Lower leg skin (tissue), 4 donors: Measurements from ENCODE around the gene CYYR1. TPM values are rescaled to one million over a fixed set of nuclear protein-coding genes. Genes with fewer than 3 reads are reported as not detected.

ENCODE experiments used
- DNase-seq, 2 donors: peaks; one replicate each; pipeline ENCODE4 v3.0.0-alpha.2; 2019; ENCODE audit warnings: low spot score in 2 of 2
- H3K4me3 ChIP-seq: fragments of 200-600 bp; sonication (generic); 2 replicates; pipeline ENCODE4 v1.5.1; 2017; ENCODE audit warnings: mild to moderate bottlenecking, low read depth; ENCODE audit not compliant: poor library complexity, severe bottlenecking
- POLR2A ChIP-seq, 2 donors: fragments of 450-650 bp; IDR thresholded peaks; one replicate each; pipeline ENCODE4 v1.6.1; 2016 to 2017; ENCODE audit warnings: antibody characterized with exemption in 2 of 2, mild to moderate bottlenecking in 1 of 2, moderate library complexity in 1 of 2
- WGBS, 2 donors: methylation state at CpG; one replicate each; pipeline ENCODE4 v1.1.5; 2018; 5-methylcytosine and 5-hydroxymethylcytosine counted together
- intact Hi-C: fragments of 100-400 bp; cut with DNase I; formaldehyde crosslinking; loops from one replicate; pipeline ENCODE4 v1.15.0; 2023; ENCODE audit warnings: low total_unique reads
- total RNA-seq, 4 donors: library from RNA; depleted of rRNA; stranded (reverse); fragments of >200 nt; gene quantifications; one replicate each; pipeline ENCODE4 v1.1.0, GENCODE V29; 2016
- TF ChIP-seq, protein P1 (sequence below), 3 donors: fragments of 450-650 bp; IDR thresholded peaks; one replicate each; pipeline ENCODE4 v1.5.1; 2016; ENCODE audit warnings: antibody characterized with exemption in 3 of 3, mild to moderate bottlenecking in 3 of 3, moderate library complexity in 2 of 3

Gene CYYR1
- total RNA-seq, 4 donors from 2014 or later = 9.0 to 16.4 (median 12.5) TPM

DNA sequence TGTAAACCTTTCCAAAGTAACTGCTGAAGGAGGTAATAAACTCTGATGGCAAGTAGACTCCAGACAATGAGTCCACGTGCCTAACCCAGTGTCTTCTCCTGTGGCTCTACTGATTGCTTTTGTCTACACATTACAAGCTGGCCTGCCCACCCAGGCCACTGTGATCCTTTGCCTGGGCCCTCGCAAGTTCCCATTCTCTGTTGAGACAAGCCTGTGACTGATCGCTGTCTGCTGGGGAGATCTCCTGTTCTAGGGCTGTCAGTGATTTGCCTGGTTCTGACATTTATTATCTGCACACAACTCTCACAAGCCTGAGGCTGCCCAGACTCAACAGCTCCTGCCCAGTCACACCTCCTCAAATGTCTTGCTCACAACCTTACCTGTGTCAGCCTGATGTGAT, 81.4 kb downstream of the CYYR1 start:
- TF ChIP-seq, protein P1, sequence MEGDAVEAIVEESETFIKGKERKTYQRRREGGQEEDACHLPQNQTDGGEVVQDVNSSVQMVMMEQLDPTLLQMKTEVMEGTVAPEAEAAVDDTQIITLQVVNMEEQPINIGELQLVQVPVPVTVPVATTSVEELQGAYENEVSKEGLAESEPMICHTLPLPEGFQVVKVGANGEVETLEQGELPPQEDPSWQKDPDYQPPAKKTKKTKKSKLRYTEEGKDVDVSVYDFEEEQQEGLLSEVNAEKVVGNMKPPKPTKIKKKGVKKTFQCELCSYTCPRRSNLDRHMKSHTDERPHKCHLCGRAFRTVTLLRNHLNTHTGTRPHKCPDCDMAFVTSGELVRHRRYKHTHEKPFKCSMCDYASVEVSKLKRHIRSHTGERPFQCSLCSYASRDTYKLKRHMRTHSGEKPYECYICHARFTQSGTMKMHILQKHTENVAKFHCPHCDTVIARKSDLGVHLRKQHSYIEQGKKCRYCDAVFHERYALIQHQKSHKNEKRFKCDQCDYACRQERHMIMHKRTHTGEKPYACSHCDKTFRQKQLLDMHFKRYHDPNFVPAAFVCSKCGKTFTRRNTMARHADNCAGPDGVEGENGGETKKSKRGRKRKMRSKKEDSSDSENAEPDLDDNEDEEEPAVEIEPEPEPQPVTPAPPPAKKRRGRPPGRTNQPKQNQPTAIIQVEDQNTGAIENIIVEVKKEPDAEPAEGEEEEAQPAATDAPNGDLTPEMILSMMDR (IDR thresholded peaks at IDR 0.05) = no peak
- TF ChIP-seq POLR2A (IDR thresholded peaks at IDR 0.05) = no peak
- 47 to 63% methylated on average over 3 of the region's 3 CpGs for WGBS, 2 donors
- H3K4me3 ChIP-seq = no peak overlapping the region
- intact Hi-C loops = no loop called here
- no peak for DNase-seq

DNA sequence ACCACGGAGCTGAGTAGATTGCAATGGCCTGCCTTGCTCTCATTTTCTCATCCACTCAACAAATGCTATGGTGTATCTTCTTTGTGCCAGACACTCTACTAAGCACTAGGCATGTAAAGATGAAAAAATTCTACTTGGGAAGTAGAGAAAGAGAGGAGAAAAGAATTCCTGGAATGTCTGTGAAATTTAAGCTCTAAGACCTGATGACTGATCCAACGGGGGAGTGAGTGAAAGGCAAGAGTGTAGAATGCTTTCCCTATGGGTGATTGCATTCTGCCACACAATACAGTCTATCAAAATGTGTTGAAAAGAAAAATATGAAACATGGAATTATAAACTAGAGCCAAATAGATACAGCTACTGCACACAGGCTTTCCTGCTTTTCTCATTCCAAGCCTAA, 82.3 kb downstream of the CYYR1 start:
- DNase-seq = no peak
- no peak for TF ChIP-seq POLR2A (IDR thresholded peaks at IDR 0.05)
- no peak overlapping the region for H3K4me3 ChIP-seq
- WGBS, 2 donors = 56 to 62% methylated on average over 2 of the region's 2 CpGs
- intact Hi-C loops = no loop called here

- TF ChIP-seq, protein P1 (IDR thresholded peaks at IDR 0.05) = no peak
- TF ChIP-seq POLR2A (IDR thresholded peaks at IDR 0.05) = no peak
- intact Hi-C loops = no loop called here
- H3K4me3 ChIP-seq = no peak overlapping the region
- 95 to 97% methylated on average over 6 of the region's 6 CpGs for WGBS, 2 donors
- no peak for DNase-seq
Observed at GRCh38 chr21:26489781-26490180, 83.3 kb downstream of the CYYR1 start.

- H3K4me3 ChIP-seq = no peak overlapping the region
- intact Hi-C loops = no loop called here
- WGBS, 2 donors = 90% methylated on average over 4 of the region's 4 CpGs
- DNase-seq = no peak
- TF ChIP-seq POLR2A (IDR thresholded peaks at IDR 0.05) = no peak
- TF ChIP-seq, protein P1 (IDR thresholded peaks at IDR 0.05) = no peak
Observed at GRCh38 chr21:26487981-26488480, 85.1 kb downstream of the CYYR1 start.

GRCh38 chr21:26473471-26473870, 99.6 kb downstream of the CYYR1 start:
- 94 to 96% methylated on average over 2 of the region's 2 CpGs for WGBS, 2 donors
- H3K4me3 ChIP-seq = no peak overlapping the region
- TF ChIP-seq, protein P1 (IDR thresholded peaks at IDR 0.05) = no peak
- no peak for TF ChIP-seq POLR2A (IDR thresholded peaks at IDR 0.05)
- DNase-seq = no peak
- intact Hi-C loops = no loop called here

- no peak for TF ChIP-seq POLR2A (IDR thresholded peaks at IDR 0.05)
- no peak for DNase-seq
- intact Hi-C loops = no loop called here
- no peak overlapping the region for H3K4me3 ChIP-seq
- 73 to 74% methylated on average over 5 of the region's 5 CpGs for WGBS, 2 donors
Observed at GRCh38 chr21:26471099-26471471, 102.0 kb downstream of the CYYR1 start.

DNA sequence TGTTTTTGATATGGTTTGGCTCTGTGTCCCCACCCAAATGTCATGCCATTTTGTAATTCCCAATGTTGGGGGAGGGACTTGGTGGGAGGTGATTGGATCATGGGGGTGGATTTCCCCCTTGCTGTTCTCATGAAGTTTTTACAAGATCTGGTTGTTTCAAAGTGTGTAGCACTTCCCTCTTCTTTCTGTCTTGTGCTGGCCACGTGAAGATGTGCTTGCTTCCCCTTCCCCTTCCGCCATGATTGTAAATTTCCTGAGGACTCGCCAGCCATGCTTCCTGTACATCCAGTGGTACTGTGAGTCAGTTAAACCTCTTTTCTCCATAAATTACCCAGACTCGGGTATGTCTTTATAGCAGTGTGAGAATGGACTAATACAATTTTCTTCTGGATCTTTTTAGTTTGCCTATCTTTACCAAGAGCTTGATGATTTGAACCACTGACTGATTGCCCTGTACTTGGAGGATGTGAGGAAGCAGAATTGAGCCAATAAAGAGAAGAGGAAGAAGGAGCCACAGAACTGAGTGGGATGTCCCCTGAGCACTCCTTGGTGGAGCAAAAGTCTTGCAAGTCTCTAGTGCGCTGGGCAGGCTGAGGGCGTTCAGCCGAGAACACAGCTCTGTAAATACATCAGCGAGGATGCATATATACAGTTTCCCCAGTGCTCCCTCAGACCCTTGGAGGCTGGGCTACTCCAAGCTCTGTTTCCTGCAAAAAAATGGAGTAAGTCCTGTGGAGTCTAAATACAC, 102.6 kb downstream of the CYYR1 start:
- no peak for DNase-seq
- no peak for TF ChIP-seq POLR2A (IDR thresholded peaks at IDR 0.05)
- TF ChIP-seq, protein P1 (IDR thresholded peaks at IDR 0.05) = no peak
- intact Hi-C loops = no loop called here
- H3K4me3 ChIP-seq = no peak overlapping the region
- WGBS, 2 donors = 79% methylated on average over 8 of the region's 8 CpGs
